Measurements from ENCODE around the gene MKNK1.

The MKNK1 gene

GRCh38 chr1:46555826-46556619 lies 48.0 kb downstream of the MKNK1 start:
- Histone ChIP-seq H3K27me3 (ENCODE audit: insufficient read depth, low read depth, severe bottlenecking) (no peaks in the 10 kb centered on the region), H3K9me3 (ENCODE audit: severe bottlenecking) (no peaks in the 10 kb centered on the region), H3K36me3 (no peaks in the 10 kb centered on the region), H3K4me3 (ENCODE audit: low read depth, low read length) (no peak overlapping the region), H3K27ac (no peak overlapping the region)
- DNase-seq, result no peak
- no peak for TF ChIP-seq CTCF (IDR thresholded peaks at IDR 0.05; ENCODE audit: low read depth, low read length)

GRCh38 chr1:46554597-46555381 lies 49.3 kb downstream of the MKNK1 start:
- Histone ChIP-seq H3K9me3 (ENCODE audit: severe bottlenecking) (no peaks in the 10 kb centered on the region), H3K27ac (no peak overlapping the region), H3K27me3 (ENCODE audit: insufficient read depth, low read depth, severe bottlenecking) (no peaks in the 10 kb centered on the region), H3K36me3 (no peaks in the 10 kb centered on the region), H3K4me3 (ENCODE audit: low read depth, low read length) (no peak overlapping the region)
- no peak for TF ChIP-seq CTCF (IDR thresholded peaks at IDR 0.05; ENCODE audit: low read depth, low read length)
- DNase-seq, result no peak

- H3K27ac ChIP-seq, result no peak overlapping the region
- H3K9me3 ChIP-seq (ENCODE audit: severe bottlenecking), result no peaks in the 10 kb centered on the region
- H3K27me3 ChIP-seq (ENCODE audit: insufficient read depth, low read depth, severe bottlenecking), result no peaks in the 10 kb centered on the region
- no peak overlapping the region for H3K4me3 ChIP-seq (ENCODE audit: low read depth, low read length)
- no peak for TF ChIP-seq CTCF (IDR thresholded peaks at IDR 0.05; ENCODE audit: low read depth, low read length)
- no peak for DNase-seq
- H3K36me3 ChIP-seq, result no peaks in the 10 kb centered on the region
Observed at GRCh38 chr1:46554236-46554596, 49.9 kb downstream of the MKNK1 start.

- TF ChIP-seq CTCF (IDR thresholded peaks at IDR 0.05; ENCODE audit: low read depth, low read length), result no peak
Observed at GRCh38 chr1:46553506-46553905, 50.6 kb downstream of the MKNK1 start.

GRCh38 chr1:46552357-46553237 lies 51.5 kb downstream of the MKNK1 start:
- H3K27me3 ChIP-seq (ENCODE audit: insufficient read depth, low read depth, severe bottlenecking), result no peaks in the 10 kb centered on the region
- no peaks in the 10 kb centered on the region for H3K36me3 ChIP-seq
- no peak overlapping the region for H3K27ac ChIP-seq
- no peak for TF ChIP-seq CTCF (IDR thresholded peaks at IDR 0.05; ENCODE audit: low read depth, low read length)
- no peak for DNase-seq
- H3K4me3 ChIP-seq (ENCODE audit: low read depth, low read length), result no peak overlapping the region
- H3K9me3 ChIP-seq (ENCODE audit: severe bottlenecking), result no peaks in the 10 kb centered on the region

More at GRCh38 chr1:46553506-46553905, 50.6 kb downstream of the MKNK1 start:
- Histone ChIP-seq H3K36me3 (no peaks in the 10 kb centered on the region), H3K27ac (no peak overlapping the region), H3K27me3 (ENCODE audit: insufficient read depth, low read depth, severe bottlenecking) (no peaks in the 10 kb centered on the region), H3K4me3 (ENCODE audit: low read depth, low read length) (no peak overlapping the region), H3K9me3 (ENCODE audit: severe bottlenecking) (no peaks in the 10 kb centered on the region)
- DNase-seq, result no peak

Data from WERI-Rb-1 (cell line).